SK-N-SH (cell line): ENCODE measurements around the gene DEAF1.

Experiments
- CTCF ChIP-seq: fragments of 200-600 bp; sonication (generic); IDR thresholded peaks from 2 replicates; pipeline ENCODE4 v1.6.1; 2017; ENCODE audit warnings: antibody characterized with exemption, mild to moderate bottlenecking, moderate library complexity
- JUND ChIP-seq: IDR thresholded peaks from 2 replicates; pipeline ENCODE4 v1.4.0; 2012
- SIN3A ChIP-seq: IDR thresholded peaks from 2 replicates; pipeline ENCODE4 v1.6.1; 2012; ENCODE audit warnings: low read depth, mild to moderate bottlenecking, low read length, moderate library complexity, borderline replicate concordance
- TCF12 ChIP-seq: IDR thresholded peaks from 2 replicates; pipeline ENCODE4 v1.4.0; 2012
- TEAD4 ChIP-seq: IDR thresholded peaks from 2 replicates; pipeline ENCODE4 v1.4.0; 2012; ENCODE audit warnings: mild to moderate bottlenecking, borderline replicate concordance; ENCODE audit not compliant: insufficient read depth
- USF1 ChIP-seq: IDR thresholded peaks from 2 replicates; pipeline ENCODE4 v1.4.0; 2012; ENCODE audit warnings: low read depth, borderline replicate concordance

DNA sequence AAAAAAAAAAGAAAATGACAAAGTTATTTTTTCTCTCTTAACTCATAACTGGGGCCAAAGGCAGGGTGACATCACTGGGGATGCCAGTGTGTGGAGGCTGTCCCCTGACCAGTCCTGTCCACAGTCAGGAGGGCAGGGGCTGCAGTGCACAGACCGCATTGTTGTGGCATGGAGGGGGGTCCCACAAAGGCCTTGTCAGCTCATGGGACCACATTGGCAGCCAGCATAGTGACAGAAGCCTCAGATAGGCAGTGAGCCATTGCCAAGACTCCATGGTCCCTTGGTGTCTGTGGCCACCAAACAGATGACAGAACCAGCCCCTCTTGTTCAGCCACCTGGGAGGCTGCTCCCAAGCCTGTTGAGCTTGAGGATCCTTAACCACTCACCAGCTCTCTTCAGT, 4.7 kb upstream of the DEAF1 start:
- TF ChIP-seq TEAD4: no peak
- TF ChIP-seq TCF12: no peak
- no peak for TF ChIP-seq CTCF
- TF ChIP-seq JUND: no peak
- no peak for TF ChIP-seq USF1
- TF ChIP-seq SIN3A: no peak
